Measurements from ENCODE around the gene ARID1B.

ARID1B gene

DNA sequence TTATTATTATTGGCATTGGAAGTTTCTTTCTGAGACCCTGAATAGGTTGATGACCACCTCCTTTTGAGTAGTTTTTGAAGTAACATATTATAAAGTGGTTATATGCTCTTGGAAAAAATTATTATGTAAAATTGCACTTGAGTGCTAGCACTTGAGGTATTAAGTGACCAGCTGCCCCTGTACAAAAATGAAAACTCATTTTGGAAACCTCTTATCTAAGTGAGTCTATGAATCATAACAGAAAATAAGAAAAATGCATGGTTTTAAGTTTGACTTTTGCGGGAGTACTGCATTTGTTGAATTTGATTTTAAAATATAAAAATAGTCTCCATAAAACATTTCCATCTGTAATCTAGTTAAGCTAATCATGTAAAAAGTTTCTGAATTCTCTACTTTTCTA, 297.8 kb downstream of the ARID1B start:
- DNase-seq (ENCODE audit: low read depth in 2 of 2) = no peak

DNA sequence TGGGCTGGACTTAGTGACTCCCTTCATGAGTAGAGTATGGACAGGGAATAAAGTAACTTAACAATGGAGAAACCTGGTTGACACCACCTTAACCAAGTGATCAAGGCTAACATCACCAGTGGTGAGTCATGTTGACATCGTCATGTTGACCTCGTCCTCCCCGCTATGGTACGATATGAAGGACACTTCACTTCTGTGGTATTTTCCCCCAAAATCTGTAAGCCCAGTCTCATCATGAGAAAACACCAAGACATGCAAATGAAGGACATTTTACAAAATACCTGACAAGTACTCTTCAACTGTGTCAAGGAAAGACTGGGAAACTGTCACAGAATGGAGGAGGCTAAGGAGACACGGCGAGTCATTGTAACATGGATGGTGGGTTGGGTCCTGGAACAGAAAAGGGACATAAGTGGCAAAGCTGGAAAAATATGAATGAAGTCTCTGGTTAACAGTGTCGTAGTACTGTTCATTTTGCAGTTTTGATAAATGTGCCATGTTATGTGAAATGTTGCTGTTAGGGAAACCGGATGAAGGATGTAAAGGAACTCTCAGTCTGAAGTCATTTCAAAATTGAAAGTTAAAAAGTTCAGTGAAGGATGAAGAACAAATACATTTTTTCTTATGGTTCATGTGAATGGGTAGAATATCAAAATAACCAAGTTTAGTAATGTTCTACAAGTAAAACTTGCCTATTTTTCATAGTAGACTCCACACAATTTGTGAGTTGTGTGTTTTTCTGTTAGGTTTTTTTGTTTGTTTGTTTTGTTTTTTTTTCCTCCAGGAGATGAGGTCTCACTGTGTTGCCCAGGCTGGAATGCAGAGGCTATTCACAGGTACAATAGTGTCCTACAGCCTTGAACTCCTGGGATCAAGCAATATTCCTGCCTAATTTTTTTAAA, 298.6 kb downstream of the ARID1B start:
- no peak for DNase-seq (ENCODE audit: low read depth in 2 of 2)

DNA sequence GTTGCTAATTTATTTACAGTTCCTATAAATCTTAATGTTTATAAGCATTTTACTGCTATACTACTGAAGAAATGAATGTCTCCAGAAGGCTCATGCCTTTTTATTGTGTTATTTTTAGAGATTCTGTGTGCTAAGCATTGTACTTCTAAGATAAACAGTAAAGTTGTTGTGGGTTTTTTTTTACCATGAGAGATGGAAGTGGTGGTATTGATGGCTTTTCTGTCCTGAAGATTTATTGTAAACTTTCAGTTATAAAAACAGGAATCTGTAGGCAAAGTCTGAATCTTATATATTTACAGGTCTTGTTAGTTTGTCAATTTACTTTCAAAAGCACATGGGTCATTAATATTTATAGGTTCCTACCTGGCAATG, 299.3 kb downstream of the ARID1B start:
- DNase-seq (ENCODE audit: low read depth in 2 of 2) = no peak

DNA sequence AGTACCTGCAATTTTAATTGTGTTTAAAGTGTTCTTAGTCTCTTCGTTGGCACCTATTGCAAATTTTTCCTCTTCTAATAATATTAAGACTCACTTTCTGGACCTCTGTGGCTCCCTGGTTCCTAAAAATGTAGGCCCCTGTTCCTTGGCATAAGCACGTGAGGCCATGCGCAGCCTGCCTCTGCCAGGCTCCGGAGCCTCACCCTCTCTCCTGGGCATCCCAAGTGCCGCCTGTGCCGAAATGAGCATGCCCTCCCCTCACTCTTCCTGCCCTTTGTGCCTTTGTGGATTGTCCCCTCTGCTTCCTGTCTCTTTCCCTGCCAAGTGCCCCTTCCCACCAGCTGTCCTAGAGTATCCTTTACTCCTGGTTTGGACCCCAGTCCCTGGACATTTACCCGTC, 300.1 kb downstream of the ARID1B start:
- DNase-seq (ENCODE audit: low read depth in 2 of 2) = no peak

DNA sequence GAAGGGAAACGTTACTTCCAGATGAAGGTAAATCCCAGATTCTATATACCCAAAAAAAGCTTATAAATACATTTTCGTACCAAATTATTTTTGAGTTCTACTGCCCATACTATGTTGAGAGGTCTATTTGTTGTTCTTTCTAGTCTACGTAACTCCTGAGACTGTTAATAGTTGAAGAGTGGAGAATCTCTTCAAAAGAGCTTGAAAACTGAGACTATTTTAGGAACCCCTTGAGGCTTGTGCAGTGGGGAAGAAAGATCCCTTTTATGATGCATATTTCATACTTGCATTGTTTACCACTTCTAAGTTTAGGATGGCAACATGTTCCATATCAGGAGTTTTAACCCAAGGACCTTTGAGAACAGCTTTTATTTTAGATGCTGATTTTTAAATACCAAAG, 301.1 kb downstream of the ARID1B start:
- no peak for DNase-seq (ENCODE audit: low read depth in 2 of 2)

DNA sequence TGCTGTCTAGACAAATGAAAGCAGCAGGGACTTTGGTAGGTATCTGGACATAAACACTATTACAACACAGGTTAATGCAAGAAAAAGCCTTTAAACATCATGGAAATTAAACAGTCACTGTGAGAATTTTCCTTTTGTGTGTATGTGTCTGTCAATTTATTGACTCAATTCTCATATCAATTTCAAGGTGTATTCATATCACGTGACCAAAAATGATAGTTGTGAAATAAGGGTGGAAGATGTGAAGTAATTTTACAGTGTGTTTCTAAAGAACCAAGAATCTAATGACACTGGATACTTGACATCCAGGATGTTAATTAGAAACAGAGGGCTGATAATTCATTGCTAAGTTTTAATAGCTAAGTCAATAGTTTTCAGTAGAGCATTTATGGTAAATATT, 302.1 kb downstream of the ARID1B start:
- no peak for DNase-seq (ENCODE audit: low read depth in 2 of 2)

DNA sequence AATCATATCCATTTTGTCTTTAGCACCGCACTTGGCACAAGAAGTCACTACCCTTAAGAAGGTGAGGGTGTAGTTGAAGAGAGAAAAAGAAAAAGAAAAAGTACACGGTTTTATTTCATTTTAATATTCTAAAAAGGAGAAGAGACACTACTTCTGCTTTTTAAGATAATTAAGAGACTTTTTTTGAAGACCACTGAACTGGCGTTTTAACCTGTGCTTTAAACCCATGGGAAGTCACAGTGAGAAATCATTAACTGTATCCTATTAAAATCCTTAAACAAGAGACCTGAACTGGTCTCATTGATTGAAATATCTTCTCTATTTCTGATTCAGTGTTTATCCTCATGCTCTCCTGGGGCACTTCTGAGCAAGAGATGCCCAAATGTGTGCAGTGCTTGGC, 302.6 kb downstream of the ARID1B start:
- DNase-seq (ENCODE audit: low read depth in 2 of 2) = no peak

DNA sequence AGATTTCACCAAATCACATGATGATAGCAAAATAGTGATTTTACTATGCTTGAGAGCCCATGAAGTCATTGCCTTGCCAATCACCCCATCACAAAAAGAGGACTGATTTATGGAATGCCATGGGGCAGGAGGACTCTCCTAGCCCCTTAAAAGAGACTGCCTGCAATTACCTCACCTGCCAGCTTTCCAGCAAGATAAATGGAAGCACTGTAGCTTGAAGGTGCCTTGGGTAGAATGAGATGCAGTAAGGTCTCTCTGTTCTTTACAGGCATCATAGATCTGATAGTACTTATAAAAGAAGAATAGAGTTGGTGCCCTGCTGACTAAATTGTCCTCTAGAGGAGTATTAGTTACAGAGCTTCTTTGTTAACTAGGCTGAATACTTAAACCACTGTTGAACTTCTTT, 303.8 kb downstream of the ARID1B start:
- DNase-seq (ENCODE audit: low read depth in 2 of 2) = no peak

DNA sequence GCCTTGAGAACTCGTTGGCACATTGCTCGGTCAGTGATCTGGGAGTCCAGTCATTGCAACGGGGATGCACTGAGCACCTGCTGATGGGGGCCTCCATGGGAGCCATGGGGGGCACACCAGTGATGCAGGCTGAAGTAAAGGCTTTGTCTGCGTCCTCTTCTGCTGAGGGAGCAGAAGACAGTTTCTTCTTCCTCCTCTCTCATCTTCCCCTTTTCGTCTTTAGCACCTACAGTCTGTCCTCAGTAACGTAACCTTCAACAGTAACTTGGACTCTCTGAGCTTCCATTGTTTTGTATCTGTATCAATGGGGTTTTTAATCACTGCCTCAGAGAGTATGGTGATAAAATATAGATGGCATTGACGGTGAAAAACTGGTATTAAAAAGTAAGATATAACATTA, 306.2 kb downstream of the ARID1B start:
- DNase-seq (ENCODE audit: low read depth in 2 of 2) = no peak

DNA sequence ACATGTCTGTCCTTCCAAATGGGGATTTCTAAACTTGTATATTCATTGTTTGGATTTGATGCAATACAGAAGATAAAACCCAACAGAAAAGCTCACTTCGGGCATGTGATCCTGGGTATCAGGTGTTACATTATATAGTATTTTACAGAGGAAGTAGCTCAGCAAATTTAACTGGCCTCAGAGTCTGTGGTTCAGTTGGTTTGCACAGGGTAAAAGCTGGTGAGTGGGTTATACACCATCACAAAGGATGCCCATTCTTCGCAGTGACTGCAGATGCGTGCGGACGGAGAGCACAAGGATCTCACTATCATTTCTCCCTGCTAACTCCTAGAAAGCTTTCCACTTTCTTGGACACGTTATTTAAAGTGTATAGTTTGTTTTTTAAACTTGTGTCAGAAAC, 309.5 kb downstream of the ARID1B start:
- DNase-seq (ENCODE audit: low read depth in 2 of 2) = no peak

DNA sequence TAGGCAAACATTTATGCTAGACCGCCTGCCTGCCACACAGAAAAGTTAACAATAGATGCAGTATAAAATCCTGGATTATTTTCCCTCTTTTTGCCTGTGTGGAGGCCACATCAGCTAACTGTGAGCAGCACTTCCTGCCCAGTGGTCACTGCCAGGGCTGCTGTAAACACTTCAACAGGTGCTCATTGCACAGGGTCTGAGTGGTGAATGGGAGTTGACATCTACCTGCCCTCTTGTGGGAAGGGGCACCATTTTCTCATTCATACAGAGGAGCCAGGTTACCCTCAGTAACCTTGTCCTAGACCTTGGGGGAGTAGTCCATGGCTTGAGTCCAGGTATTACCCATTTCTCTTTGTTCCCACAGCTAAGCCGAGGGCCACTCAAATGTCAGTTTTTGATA, 310.8 kb downstream of the ARID1B start:
- no peak for DNase-seq (ENCODE audit: low read depth in 2 of 2)

DNA sequence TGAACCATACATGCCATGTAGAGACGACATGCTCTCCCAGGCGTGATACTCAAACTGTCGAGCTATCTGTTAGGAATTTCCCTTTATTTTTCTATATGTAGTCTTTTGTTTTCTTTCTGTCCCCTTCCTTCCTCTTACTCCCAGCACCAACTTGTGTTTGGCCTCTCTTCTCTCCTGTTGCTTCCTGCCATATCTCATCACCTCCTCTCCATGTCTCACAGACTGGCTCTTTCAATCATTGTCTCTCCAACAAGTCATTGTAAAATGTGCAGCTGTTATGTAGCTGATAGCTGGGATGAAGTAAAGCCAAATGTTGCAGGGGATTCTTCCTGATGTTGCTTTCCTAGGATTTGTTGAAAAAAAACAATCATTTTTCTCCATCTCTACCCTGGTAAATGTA, 311.7 kb downstream of the ARID1B start:
- DNase-seq (ENCODE audit: low read depth in 2 of 2) = no peak

DNA sequence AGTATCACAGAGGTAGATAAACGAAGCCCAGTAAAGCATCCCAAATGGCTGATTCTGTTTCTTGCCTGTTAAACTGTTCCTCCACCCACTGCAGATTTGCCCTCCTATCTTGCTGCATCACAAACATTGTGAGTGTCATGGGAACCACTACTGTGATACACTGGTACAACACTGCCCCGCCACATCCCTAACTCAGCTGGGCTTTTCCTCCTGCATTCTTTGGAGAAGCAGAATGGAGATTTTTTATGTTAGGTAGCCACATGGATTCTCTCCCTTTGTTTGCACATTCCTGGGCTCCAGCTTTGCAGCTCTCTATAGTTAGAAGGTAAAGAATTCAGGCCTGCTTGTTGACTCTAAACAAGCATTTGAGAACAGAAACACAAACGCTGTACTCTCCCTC, 312.1 kb downstream of the ARID1B start:
- DNase-seq (ENCODE audit: low read depth in 2 of 2) = no peak

DNA sequence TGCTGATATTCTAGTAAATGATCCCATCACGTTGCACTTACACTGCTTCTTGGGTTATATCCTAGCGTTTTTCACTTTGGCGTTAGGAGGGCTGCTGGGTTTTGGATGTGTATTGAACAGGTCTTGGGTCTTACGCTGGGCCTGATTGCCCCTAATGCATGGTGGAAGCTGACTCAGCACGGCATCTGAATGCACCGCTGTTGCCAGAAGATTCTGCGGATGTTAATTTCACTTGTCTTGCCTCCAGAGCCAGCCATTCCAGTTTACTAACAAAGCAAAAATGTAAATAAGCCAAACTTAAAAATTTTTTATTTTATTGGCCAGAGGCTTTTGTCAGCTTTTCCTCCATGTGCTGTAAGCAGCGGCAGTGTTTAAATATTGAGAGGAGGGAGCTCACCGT, 312.7 kb downstream of the ARID1B start:
- no peak for DNase-seq (ENCODE audit: low read depth in 2 of 2)

DNA sequence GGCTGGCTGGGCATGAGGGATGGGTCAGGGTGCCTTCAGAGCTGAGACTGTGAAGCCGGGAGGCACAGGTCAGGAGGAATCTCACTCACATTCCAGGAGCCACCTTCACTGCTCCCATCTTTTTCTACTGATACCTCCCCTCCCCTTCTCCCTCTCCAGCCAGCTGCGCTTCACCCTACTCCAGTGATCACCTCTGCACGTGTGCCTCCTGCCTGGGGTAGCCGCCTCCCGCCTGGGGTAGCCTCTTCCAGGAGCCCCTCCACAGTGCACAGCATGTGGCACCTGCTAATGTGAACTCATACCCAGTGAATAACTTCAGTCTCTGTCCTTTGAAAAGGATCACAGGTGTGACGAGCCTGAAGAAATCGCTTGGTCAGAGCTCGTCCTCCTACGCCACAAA, 313.6 kb downstream of the ARID1B start:
- DNase-seq (ENCODE audit: low read depth in 2 of 2) = no peak

DNA sequence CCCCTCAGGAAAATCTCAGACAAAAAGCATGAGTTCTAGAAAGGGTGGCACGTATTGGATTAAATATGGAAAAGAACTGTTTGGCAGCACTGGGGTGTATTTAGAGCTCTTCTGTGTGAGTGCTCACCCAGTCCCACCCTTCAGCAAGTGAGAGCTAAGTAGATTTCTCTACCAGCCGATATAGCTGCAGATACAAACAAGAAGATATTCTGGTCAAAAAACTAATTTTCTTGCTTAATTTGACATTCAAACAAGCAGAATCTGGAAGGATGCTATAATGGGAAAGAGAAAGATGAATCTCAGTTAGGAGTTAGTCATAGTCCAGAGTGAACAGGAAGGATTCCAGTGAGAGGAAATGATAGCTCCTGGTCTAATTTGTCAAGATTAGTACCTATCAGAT, 314.1 kb downstream of the ARID1B start:
- DNase-seq (ENCODE audit: low read depth in 2 of 2) = no peak

DNA sequence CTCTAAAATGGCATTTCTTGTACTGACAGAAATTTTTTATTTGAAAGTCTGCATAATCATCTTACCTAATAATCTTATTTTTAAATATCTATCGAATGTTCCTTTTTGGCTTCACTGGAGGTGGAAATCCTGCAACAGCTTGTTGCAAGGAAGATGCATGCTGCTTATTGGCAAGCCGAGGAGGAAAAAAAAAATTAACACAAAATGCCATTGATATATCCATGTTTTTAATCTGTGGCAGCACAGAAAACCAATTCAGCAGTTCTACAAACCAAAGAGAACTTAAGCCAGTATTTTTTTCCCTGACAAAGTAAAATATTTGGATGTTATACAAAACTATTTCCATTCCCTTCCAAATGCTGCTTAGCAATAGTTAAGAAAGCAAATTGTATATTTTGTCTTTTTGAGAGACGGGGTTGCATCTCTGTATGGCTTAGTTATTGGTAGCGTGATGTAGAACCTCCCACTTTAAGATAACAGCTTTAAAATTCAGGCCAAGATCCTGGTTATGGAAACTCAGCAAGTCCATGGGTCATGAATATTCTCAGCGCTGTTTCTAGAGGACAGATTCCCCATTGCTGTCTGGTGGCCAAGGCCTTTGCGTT, 314.8 kb downstream of the ARID1B start:
- DNase-seq (ENCODE audit: low read depth in 2 of 2) = no peak

DNA sequence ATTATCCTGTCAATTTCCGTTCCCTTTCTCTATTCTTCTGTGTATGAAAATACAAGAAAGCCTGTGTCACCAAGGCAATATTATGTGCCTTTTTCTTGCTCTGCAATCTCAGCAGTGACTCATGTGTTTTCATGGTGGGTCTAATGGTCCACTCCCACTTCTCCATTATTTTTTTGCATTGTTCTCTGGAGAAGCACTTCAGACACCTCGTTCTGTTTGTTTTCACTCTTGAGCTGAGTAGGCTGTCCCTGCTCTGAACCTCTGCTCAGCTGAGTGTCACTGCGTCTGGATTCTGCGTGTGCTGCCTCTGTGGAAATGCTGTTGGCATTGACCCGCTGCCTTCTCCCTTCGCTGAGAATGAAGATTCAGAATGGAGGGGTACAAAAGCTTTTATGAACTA, 315.6 kb downstream of the ARID1B start:
- no peak for DNase-seq (ENCODE audit: low read depth in 2 of 2)

DNA sequence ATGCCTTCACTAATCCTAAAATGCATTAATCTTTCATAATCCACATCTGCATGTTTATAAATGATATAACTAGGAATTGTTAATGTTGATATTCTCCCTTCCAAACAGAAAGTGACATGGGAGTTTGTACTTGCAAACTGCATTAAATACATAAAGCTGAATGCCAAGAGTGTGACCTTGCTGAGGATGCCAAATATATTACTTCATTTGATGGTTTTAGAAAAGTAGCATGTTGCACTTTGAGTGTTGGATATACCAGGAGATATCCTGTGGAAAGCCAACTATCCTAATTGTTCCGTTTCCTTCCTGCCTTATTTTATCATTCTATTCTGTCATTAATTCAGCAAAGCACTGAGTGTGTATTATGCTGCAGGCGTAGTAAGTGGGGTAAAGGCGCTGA, 316.4 kb downstream of the ARID1B start:
- DNase-seq (ENCODE audit: low read depth in 2 of 2) = no peak

DNA sequence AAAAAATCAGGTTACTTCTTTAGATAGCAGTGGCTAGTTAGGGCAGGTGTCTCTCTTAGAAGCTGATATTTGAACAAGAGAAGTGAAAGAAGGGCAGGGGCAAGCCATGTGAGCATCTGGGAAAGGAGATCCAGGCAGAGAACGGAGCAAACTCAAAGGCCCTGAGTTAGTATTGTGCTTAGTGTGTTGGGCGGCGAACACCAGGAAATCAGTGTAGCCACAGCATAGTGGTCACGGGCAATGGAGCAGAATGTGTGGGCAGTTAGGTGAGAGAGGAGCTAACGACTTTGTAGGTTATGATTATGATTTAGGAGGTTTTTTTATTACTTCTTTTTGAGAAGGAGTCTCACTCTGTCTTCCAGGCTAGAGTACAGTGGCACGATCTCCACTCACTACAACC, 316.9 kb downstream of the ARID1B start:
- DNase-seq (ENCODE audit: low read depth in 2 of 2) = no peak

DNA sequence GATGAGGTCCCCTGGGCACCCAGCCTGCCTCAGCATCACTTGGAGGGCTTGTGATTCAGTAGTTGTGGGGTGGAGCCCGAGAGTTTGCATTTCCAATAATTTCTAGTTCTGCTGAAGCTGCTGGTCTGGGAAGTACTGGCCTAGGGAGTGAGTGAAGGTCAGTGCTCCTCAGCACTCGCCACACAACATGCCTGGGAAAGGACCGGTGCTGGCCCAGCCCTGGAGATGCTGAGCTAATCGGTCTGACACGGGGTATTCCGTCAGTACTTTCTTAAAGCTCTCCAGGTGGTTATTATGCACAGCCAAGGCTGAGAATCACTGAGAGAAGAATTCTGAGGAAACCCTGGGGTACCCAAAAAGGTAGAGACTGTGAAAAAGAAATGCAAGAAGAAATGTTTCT, 317.9 kb downstream of the ARID1B start:
- no peak for DNase-seq (ENCODE audit: low read depth in 2 of 2)

DNA sequence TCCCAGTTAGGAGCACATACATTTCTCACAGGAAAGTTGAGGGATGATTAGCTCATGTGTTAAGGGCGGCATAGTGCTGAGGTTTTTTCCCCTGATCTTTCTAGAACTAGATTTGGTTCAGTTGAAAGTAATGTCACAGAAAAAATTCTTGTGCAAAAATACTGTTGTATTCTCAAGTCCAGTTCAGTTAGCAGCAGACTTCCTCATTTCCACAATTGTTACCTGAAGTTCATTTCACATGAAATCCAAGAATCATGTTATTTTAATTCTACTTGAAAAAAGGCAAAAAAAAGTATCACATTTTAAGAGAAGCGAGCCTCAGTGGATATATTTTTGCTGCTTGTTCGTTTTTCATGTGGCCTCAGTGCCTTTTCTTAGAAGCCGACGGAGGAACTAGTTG, 318.4 kb downstream of the ARID1B start:
- DNase-seq (ENCODE audit: low read depth in 2 of 2) = no peak

DNA sequence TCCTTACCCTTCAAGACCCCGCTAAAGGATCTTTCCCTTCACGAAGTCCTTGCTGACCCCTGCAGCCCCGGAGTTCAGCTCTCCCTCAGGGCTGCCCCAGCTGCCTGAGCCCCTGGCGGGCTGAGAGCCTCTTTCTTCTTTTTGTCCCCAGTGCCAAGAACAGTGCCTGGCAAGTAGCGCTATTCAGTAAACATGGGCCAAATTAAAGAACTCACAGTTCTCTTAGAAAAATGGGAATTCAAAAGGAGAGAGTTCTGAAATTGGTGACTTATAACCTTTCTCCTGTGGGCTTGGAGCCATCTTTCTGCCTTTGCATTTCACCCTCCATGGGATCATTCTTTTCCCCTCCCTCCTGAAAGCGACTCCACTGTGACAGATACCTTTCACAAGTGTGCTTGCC, 318.9 kb downstream of the ARID1B start:
- no peak for DNase-seq (ENCODE audit: low read depth in 2 of 2)

DNA sequence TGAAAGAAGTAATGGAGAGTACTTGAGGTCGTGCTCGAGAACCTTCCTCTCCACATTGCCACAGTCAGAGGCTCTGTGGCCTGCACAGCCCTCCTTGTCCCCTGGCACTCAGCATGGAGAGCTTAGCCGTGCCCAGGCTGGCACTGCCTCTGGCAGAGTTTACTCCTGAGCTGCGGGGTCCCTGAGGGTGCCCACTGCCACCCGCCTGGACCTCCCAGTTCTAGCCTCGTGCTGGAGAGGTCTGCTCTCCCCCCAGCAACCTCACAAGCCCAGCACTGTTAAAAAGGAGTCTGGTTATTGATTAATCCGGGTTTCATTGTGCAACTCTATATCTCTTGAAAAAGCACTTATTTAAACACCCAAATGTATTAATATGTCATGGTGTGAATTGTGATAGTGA, 319.3 kb downstream of the ARID1B start:
- no peak for DNase-seq (ENCODE audit: low read depth in 2 of 2)

All from stimulated activated CD8-positive, alpha-beta memory T cell treated with anti-CD3 and anti-CD28 coated beads, Interleukin-2, amount 100 ng/mL, for 1 hour (primary cell).